PC-9 (cell line): ENCODE results near the gene SLC22A12.

Source experiments
- CTCF ChIP-seq: fragments of 200-600 bp; sonication (generic); conservative IDR thresholded peaks from 2 replicates; pipeline ENCODE4 v1.6.1; 2017; ENCODE audit warnings: mixed run types, antibody characterized with exemption, mild to moderate bottlenecking, moderate library complexity
- EZH2 ChIP-seq: fragments of 200-600 bp; sonication (generic); IDR thresholded peaks from 2 replicates; pipeline ENCODE4 v1.8.0; 2017; ENCODE audit warnings: antibody characterized with exemption, low read depth

- TF ChIP-seq EZH2 (no peak), CTCF (no peak)
Measured at GRCh38 chr11:64563966-64564365, 27.1 kb upstream of the SLC22A12 start.
